Vagina (tissue), 2 donors: Measurements from ENCODE around the gene CHRNA4.

Experiments used
- POLR2A ChIP-seq, 2 donors: fragments of 450-650 bp; IDR thresholded peaks; one replicate each; pipeline ENCODE4 v1.6.1; 2017; ENCODE audit warnings: antibody characterized with exemption in 2 of 2, mild to moderate bottlenecking in 2 of 2, moderate library complexity in 2 of 2
- TF ChIP-seq, protein P1 (sequence below), 3 experiments: fragments of 450-650 bp in 2 of 3; fragments of 200-600 bp in 1 of 3; sonication (generic) in 1 of 3; IDR thresholded peaks; one replicate each; pipeline ENCODE4 v1.5.1; 2017 to 2019; ENCODE audit warnings: antibody characterized with exemption in 3 of 3, mild to moderate bottlenecking in 2 of 3, moderate library complexity in 2 of 3

DNA sequence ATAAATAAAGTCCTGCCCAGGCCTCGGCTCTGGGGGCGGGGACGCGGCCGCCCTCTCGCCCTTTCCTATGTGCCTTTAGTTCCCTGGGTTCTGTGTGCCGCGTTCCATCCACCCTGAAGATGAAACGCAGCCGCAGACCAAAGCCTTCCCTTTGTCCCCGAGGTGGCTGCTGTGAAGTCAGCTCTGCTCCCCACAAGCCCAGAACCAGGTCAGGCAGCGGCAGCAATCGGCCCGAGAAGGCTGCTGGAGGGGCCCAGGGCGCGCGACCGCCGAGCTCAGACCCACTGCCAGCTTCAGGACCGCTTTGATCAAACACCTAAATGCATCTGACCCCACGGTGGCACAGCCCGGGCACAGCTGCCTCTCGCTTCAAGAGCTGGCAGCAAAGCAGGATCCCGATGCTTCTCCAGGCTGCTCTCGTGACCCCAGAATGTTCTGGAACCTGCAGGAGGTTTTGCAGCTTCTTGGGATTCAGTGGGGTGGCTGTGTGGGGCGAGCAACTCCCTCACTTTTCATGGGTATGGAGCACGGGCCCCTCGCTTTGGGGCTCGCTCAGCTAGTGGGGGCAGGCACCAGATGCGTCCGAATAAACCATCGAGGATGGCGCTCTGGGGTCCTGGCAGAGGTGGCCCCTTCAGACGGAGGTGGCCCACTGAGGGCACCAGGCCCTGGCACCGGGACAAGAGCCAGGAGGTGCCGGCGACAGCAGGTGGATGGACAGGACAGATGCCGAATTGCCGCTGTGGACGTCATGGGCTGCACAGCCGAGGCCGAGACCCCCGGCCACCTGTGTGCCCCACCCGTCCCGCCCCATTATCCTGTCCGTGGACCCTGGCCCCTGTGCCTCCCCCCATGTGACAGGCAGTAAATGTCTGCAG is 13.0 kb downstream of the CHRNA4 start:
- TF ChIP-seq, protein P1, sequence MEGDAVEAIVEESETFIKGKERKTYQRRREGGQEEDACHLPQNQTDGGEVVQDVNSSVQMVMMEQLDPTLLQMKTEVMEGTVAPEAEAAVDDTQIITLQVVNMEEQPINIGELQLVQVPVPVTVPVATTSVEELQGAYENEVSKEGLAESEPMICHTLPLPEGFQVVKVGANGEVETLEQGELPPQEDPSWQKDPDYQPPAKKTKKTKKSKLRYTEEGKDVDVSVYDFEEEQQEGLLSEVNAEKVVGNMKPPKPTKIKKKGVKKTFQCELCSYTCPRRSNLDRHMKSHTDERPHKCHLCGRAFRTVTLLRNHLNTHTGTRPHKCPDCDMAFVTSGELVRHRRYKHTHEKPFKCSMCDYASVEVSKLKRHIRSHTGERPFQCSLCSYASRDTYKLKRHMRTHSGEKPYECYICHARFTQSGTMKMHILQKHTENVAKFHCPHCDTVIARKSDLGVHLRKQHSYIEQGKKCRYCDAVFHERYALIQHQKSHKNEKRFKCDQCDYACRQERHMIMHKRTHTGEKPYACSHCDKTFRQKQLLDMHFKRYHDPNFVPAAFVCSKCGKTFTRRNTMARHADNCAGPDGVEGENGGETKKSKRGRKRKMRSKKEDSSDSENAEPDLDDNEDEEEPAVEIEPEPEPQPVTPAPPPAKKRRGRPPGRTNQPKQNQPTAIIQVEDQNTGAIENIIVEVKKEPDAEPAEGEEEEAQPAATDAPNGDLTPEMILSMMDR (IDR thresholded peaks at IDR 0.05): no peak
- TF ChIP-seq POLR2A (IDR thresholded peaks at IDR 0.05): no peak
